DND-41 (cell line): ENCODE measurements around the gene TBL1XR1.

ENCODE experiments used
- CTCF ChIP-seq: IDR thresholded peaks from 2 replicates; pipeline ENCODE4 v1.5.1; 2012; ENCODE audit warnings: borderline replicate concordance, low read length, moderate library complexity, mild to moderate bottlenecking; ENCODE audit not compliant: poor library complexity, severe bottlenecking; ENCODE audit errors: extremely low read depth
- EZH2 ChIP-seq: IDR thresholded peaks from 3 replicates; pipeline ENCODE4 v1.6.1; 2012; ENCODE audit warnings: borderline replicate concordance, low read depth, mild to moderate bottlenecking, moderate library complexity, low read length, inconsistent platforms; ENCODE audit not compliant: severe bottlenecking

DNA sequence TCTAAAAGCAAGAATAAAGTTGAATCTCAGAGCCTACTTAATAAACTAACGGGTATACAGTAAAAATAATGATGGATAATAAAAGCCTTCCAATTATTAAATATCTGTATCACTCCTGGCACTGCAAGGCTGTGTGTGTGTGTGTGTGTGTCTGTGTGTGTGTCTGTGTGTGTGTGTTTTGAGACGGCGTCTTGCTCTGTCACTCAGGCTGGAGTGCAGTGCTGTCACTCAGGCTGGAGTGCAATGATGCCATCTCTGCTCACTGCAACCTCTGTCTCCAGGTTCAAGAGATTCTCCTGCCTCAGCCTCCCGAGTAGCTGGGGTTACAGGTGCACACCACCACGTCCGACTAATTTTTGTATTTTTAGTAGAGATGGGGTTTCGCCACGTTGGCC is 62.5 kb downstream of the TBL1XR1 start:
- no peak for TF ChIP-seq CTCF
- TF ChIP-seq EZH2: no peak
